Endothelial cell of umbilical vein (primary cell): Measurements from ENCODE around the gene CAMKMT. TPM values are rescaled to one million over a fixed set of nuclear protein-coding genes. Genes with fewer than 3 reads are reported as not detected.

Experiments
- BruUV-seq: library from RNA; stranded (reverse); fragments of 400-500 nt; replicated peaks from 2 replicates; lab custom pipeline; 2021; lab: Mats Ljungman, UMichigan
- CTCF ChIA-PET: fragments of 300-600, 350-600 bp; sonication (Branson Sonifier 250); formaldehyde crosslinking; loops from one replicate; lab custom pipeline; 2021; ENCODE audit warnings: antibody characterized with exemption, inconsistent platforms; lab: Charles Lee
- POLR2A ChIA-PET: fragments of 300-600, 350-600 bp; sonication (Branson Sonifier 250); formaldehyde crosslinking; loops from one replicate; lab custom pipeline; 2021; ENCODE audit warnings: antibody characterized with exemption, inconsistent platforms; lab: Charles Lee
- DNase-seq: peaks from one replicate; pipeline ENCODE4 v3.0.0-alpha.2; 2011; ENCODE audit warnings: low read depth, low spot score
- FAIRE-seq: peaks from 2 replicates; lab custom pipeline; 2011; peaks lifted over from hg19 to GRCh38; lab: Jason Lieb, UNC
- H2AFZ ChIP-seq: 2 replicates; pipeline ENCODE4 v1.6.0; 2012; ENCODE audit warnings: low read depth, low read length, control low read depth, inconsistent platforms
- H3K27ac ChIP-seq: 2 replicates; pipeline ENCODE4 v1.5.1; 2011; ENCODE audit warnings: low read depth, mild to moderate bottlenecking, control low read depth, low read length, moderate library complexity; ENCODE audit not compliant: insufficient read depth
- H3K27me3 ChIP-seq, 2 experiments: 2 replicates each; pipeline versions ENCODE4 v1.6.0 to v1.6.1; 2011; ENCODE audit warnings: low read length in 2 of 2, mixed read lengths in 1 of 2; ENCODE audit not compliant: control insufficient read depth in 2 of 2, insufficient read depth in 2 of 2
- H3K36me3 ChIP-seq, 2 experiments: 2 replicates in 1 of 2; 3 replicates in 1 of 2; pipeline ENCODE4 v1.5.1; 2011; ENCODE audit warnings: low read length in 2 of 2, mild to moderate bottlenecking in 1 of 2, moderate library complexity in 1 of 2; ENCODE audit not compliant: control insufficient read depth in 2 of 2, insufficient read depth in 2 of 2; ENCODE audit errors: extremely low read depth in 1 of 2
- H3K4me1 ChIP-seq: 3 replicates; pipeline ENCODE4 v1.5.1; 2011; ENCODE audit warnings: mild to moderate bottlenecking, low read length; ENCODE audit not compliant: control insufficient read depth, insufficient read depth; ENCODE audit errors: extremely low read depth
- H3K4me2 ChIP-seq: 2 replicates; pipeline ENCODE4 v1.6.1; 2011; ENCODE audit warnings: low read length, control low read depth, mixed read lengths; ENCODE audit not compliant: insufficient read depth
- H3K4me3 ChIP-seq, 3 experiments: fragments of 200-600 bp in 1 of 3; sonication (generic), shearing (Covaris generic) in 1 of 3; replicated peaks in 1 of 3; 2 replicates each; pipeline ENCODE4 v1.5.1; 2011 to 2016; ENCODE audit warnings: control low read depth in 3 of 3, low read length in 3 of 3, mild to moderate bottlenecking in 2 of 3, inconsistent platforms in 1 of 3, low read depth in 1 of 3, moderate library complexity in 1 of 3; ENCODE audit not compliant: insufficient read depth in 1 of 3
- H3K79me2 ChIP-seq: 2 replicates; pipeline ENCODE4 v1.6.0; 2012; ENCODE audit warnings: low read length, inconsistent platforms; ENCODE audit not compliant: control insufficient read depth, insufficient read depth
- H3K9ac ChIP-seq: replicated peaks from 2 replicates; pipeline ENCODE3; 2011; ENCODE audit warnings: low read length, control low read depth; ENCODE audit not compliant: insufficient read depth; ENCODE audit errors: extremely low read depth
- H3K9me1 ChIP-seq: replicated peaks from 3 replicates; pipeline ENCODE4 v1.6.0; 2011; ENCODE audit warnings: mild to moderate bottlenecking, low read length; ENCODE audit not compliant: control insufficient read depth, insufficient read depth; ENCODE audit errors: extremely low read depth
- H3K9me3 ChIP-seq: replicated peaks from 2 replicates; pipeline ENCODE4 v1.5.1; 2012; ENCODE audit warnings: low read length, inconsistent platforms; ENCODE audit not compliant: control insufficient read depth, insufficient read depth
- H4K20me1 ChIP-seq: replicated peaks from 2 replicates; pipeline ENCODE3; 2011; ENCODE audit warnings: mild to moderate bottlenecking, low read length; ENCODE audit not compliant: control insufficient read depth, insufficient read depth; ENCODE audit errors: extremely low read depth
- EZH2 ChIP-seq: IDR thresholded peaks from 2 replicates; pipeline ENCODE4 v1.6.1; 2012; ENCODE audit warnings: borderline replicate concordance, low read depth, mild to moderate bottlenecking, moderate library complexity, low read length, inconsistent platforms; ENCODE audit not compliant: severe bottlenecking
- FOS ChIP-seq: IDR thresholded peaks from 2 replicates; pipeline ENCODE4 v1.6.1; 2011; ENCODE audit warnings: mild to moderate bottlenecking, low read length, moderate library complexity, borderline replicate concordance; ENCODE audit not compliant: insufficient read depth
- GATA2 ChIP-seq: IDR thresholded peaks from 2 replicates; pipeline ENCODE4 v1.7.0; 2011; ENCODE audit warnings: low read depth, mild to moderate bottlenecking, moderate library complexity, mixed read lengths, low read length; ENCODE audit not compliant: insufficient read length, insufficient read depth
- JUN ChIP-seq: IDR thresholded peaks from 2 replicates; pipeline ENCODE4 v1.6.1; 2011; ENCODE audit warnings: borderline replicate concordance, low read depth; ENCODE audit not compliant: insufficient read length, insufficient read depth
- MYC ChIP-seq: IDR thresholded peaks from one replicate; pipeline ENCODE4 v1.6.1; 2011; ENCODE audit warnings: mild to moderate bottlenecking, low read depth, low read length
- POLR2A ChIP-seq: IDR thresholded peaks from 2 replicates; pipeline ENCODE4 v1.6.1; 2012; ENCODE audit warnings: low read depth, mild to moderate bottlenecking, control low read depth, low read length
- POLR2AphosphoS5 ChIP-seq: IDR thresholded peaks from 2 replicates; pipeline ENCODE4 v1.6.1; 2012; ENCODE audit warnings: low read depth, mild to moderate bottlenecking, control low read depth, low read length, moderate library complexity; ENCODE audit not compliant: insufficient read depth
- dilution Hi-C: fragments of 300-500 bp; cut with MboI; formaldehyde crosslinking; loops from one replicate; pipeline ENCODE4 v1.15.0; 2019; ENCODE audit warnings: low sequenced_read_pairs; ENCODE audit not compliant: extremely low pct_ligation_motif_present
- intact Hi-C: fragments of 100-400 bp; cut with micrococcal nuclease; formaldehyde crosslinking; loops from one replicate; pipeline ENCODE4 v1.10.0; 2022
- polyA plus RNA-seq, 4 experiments: library from polyadenylated mRNA; depleted of rRNA in 3 of 4; stranded (reverse) in 3 of 4; unstranded in 1 of 4; fragments of >200 nt; gene quantifications; 2 replicates each; pipeline versions ENCODE4 v1.2.1 to v1.2.3, GENCODE V29; 2011 to 2012; ENCODE audit warnings: missing spikeins in 1 of 4
- total RNA-seq: library from RNA; stranded (reverse); gene quantifications from 2 replicates; pipeline ENCODE4 v1.2.3, GENCODE V29; 2021
- TF ChIP-seq, protein P1 (sequence below): IDR thresholded peaks from 2 replicates; pipeline ENCODE4 v1.6.1; 2011; ENCODE audit not compliant: insufficient read depth, insufficient read length
- TF ChIP-seq, protein P2 (sequence below), 2 donors: IDR thresholded peaks; 1 replicate in 1 of 2; 2 replicates in 1 of 2; pipeline ENCODE4 v1.5.1; 2011; ENCODE audit warnings: low read length in 2 of 2, mild to moderate bottlenecking in 2 of 2, moderate library complexity in 2 of 2, control low read depth in 1 of 2, inconsistent platforms in 1 of 2, low read depth in 1 of 2; ENCODE audit not compliant: insufficient read depth in 1 of 2; ENCODE audit errors: extremely low read depth in 1 of 2

The CAMKMT gene
- total and polyA plus RNA-seq, 2 donors (not counting 3 experiments of a cell fraction or from before 2014, with no cell fraction given), result 4.1 to 10.7 TPM

DNA sequence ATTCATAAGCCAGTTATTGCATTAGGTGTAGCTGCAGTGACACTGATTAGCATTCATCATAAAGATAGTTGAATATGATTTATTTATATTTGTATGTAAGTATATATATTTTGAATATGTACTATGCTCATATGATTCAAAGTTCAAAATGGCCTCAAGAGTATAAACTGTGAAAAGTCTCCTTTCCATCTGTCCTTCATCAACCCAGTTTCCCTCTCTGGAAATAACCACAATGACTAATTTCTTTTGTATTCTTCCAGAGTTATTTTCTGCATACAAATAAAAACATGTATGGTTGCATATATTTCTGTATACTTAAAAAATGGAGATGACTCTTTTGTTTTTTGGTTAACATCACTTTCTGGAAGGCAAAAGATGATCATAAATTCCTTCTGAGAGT is 95.2 kb downstream of the CAMKMT start:
- H3K9ac ChIP-seq, result no peak overlapping the region
- dilution Hi-C loops (no loop called here), intact Hi-C loops (no loop called here)
- no peak overlapping the region for H2AFZ ChIP-seq
- no peaks in the 10 kb centered on the region for H3K4me1 ChIP-seq
- no peak overlapping the region for H3K4me2 ChIP-seq
- H3K9me3 ChIP-seq, result no peaks in the 10 kb centered on the region
- CTCF ChIA-PET, result interaction anchor here (1.3 kb wide), 2 partner anchors 14 to 22 kb away, joined by 4 to 6 read pairs; no protein-coding TSS in a partner anchor
- FAIRE-seq (no peak), DNase-seq (no peak)
- no peaks in the 10 kb centered on the region for H4K20me1 ChIP-seq
- no peaks in the 10 kb centered on the region for H3K79me2 ChIP-seq
- no peaks in the 10 kb centered on the region for H3K36me3 ChIP-seq
- H3K27ac ChIP-seq, result no peak overlapping the region
- no peaks in the 10 kb centered on the region for H3K27me3 ChIP-seq
- H3K4me3 ChIP-seq, result no peak overlapping the region
- no TSS peak for BruUV-seq
- POLR2A ChIA-PET, result interaction anchor here (0.6 kb wide), 1 partner anchor 354 kb away, joined by 4 read pairs; no protein-coding TSS in a partner anchor
- H3K9me1 ChIP-seq, result no peaks in the 10 kb centered on the region
- TF ChIP-seq, protein P1, sequence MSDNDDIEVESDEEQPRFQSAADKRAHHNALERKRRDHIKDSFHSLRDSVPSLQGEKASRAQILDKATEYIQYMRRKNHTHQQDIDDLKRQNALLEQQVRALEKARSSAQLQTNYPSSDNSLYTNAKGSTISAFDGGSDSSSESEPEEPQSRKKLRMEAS, result no peak
- TF ChIP-seq, protein P2, sequence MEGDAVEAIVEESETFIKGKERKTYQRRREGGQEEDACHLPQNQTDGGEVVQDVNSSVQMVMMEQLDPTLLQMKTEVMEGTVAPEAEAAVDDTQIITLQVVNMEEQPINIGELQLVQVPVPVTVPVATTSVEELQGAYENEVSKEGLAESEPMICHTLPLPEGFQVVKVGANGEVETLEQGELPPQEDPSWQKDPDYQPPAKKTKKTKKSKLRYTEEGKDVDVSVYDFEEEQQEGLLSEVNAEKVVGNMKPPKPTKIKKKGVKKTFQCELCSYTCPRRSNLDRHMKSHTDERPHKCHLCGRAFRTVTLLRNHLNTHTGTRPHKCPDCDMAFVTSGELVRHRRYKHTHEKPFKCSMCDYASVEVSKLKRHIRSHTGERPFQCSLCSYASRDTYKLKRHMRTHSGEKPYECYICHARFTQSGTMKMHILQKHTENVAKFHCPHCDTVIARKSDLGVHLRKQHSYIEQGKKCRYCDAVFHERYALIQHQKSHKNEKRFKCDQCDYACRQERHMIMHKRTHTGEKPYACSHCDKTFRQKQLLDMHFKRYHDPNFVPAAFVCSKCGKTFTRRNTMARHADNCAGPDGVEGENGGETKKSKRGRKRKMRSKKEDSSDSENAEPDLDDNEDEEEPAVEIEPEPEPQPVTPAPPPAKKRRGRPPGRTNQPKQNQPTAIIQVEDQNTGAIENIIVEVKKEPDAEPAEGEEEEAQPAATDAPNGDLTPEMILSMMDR (IDR thresholded peaks at IDR 0.05; ENCODE audit: extremely low read depth in 1 of 2, insufficient read depth in 1 of 2, low read depth in 1 of 2, low read length in 2 of 2), result no peak

DNA sequence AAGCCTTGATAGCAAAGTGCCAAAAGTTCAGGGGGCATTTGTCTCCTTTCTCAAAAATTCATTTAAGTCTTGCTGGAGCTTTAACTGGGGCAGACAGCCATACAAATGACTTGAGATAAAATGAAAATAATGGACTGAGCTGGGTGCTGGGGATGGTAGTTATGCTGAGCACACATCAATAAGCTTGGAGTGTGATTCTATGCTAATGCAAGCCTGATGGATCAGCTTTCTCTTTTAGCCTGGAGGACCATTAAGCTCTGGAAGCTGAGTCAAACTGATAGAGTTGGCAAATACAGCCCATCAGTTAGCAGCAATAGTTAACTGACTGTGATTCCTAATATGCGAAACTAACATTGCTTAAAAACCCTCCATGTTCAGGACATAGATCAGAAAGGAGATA is 98.0 kb downstream of the CAMKMT start:
- Histone ChIP-seq H3K27ac (no peak overlapping the region), H2AFZ (no peak overlapping the region), H3K9me1 (no peaks in the 10 kb centered on the region), H4K20me1 (no peaks in the 10 kb centered on the region), H3K36me3 (no peaks in the 10 kb centered on the region), H3K9ac (no peak overlapping the region), H3K9me3 (no peaks in the 10 kb centered on the region), H3K4me2 (no peak overlapping the region), H3K79me2 (no peaks in the 10 kb centered on the region), H3K27me3 (no peaks in the 10 kb centered on the region), H3K4me1 (no peaks in the 10 kb centered on the region), H3K4me3 (no peak overlapping the region)
- no peak for DNase-seq
- ChIA-PET CTCF (interaction anchor here (1.4 to 2.0 kb wide), 3 partner anchors 10 to 67 kb away, joined by 8 to 15 read pairs (median 8); no protein-coding TSS in a partner anchor), POLR2A (no interaction called here)
- BruUV-seq, result no TSS peak
- intact Hi-C loops, result no loop called here
- dilution Hi-C loops, result no loop called here
- FAIRE-seq, result no peak
- TF ChIP-seq FOS (no peak), EZH2 (no peak), POLR2AphosphoS5 (no peak), JUN (no peak), POLR2A (no peak), MYC (no peak), GATA2 (no peak)
- TF ChIP-seq, protein P2 (IDR thresholded peaks at IDR 0.05; ENCODE audit: extremely low read depth in 1 of 2, insufficient read depth in 1 of 2, low read depth in 1 of 2, low read length in 2 of 2), result no peak
- TF ChIP-seq, protein P1, result no peak
